WTC11 (cell line): ENCODE data around the gene FGR. TPM values are rescaled to one million over a fixed set of nuclear protein-coding genes. Genes with fewer than 3 reads are reported as not detected.

ENCODE experiments used
- ATAC-seq: fragments of 200-7000 bp; cut with Tn5 transposase; 2 replicates; pipeline ENCODE4 v1.10.0; 2021; ENCODE audit warnings: mild to moderate bottlenecking, moderate library complexity
- CTCF ChIA-PET: fragments of 300-600 bp; sonication (Branson Sonifier 250); formaldehyde crosslinking; loops from one replicate; lab custom pipeline; 2021; ENCODE audit warnings: antibody characterized with exemption; lab: Charles Lee
- POLR2A ChIA-PET: fragments of 350-600 bp; sonication (Branson Sonifier 250); formaldehyde crosslinking; loops from one replicate; lab custom pipeline; 2021; ENCODE audit warnings: antibody characterized with exemption; lab: Charles Lee
- DNase-seq: peaks from one replicate; pipeline ENCODE4 v3.0.0; 2021; ENCODE audit warnings: low spot score
- H3K27ac Mint-ChIP-seq: 2 replicates; pipeline ENCODE4 v1.8.0; 2021; ENCODE audit warnings: mixed read lengths
- H3K27me3 Mint-ChIP-seq: 2 replicates; pipeline ENCODE4 v1.8.0; 2021; ENCODE audit warnings: low read depth, mild to moderate bottlenecking, moderate library complexity, mixed read lengths
- H3K36me3 Mint-ChIP-seq: 2 replicates; pipeline ENCODE4 v1.8.0; 2021; ENCODE audit warnings: mixed read lengths
- H3K4me1 Mint-ChIP-seq: 2 replicates; pipeline ENCODE4 v1.8.0; 2022; ENCODE audit warnings: mixed read lengths
- H3K4me3 Mint-ChIP-seq: 2 replicates; pipeline ENCODE4 v1.8.0; 2021; ENCODE audit warnings: mild to moderate bottlenecking, moderate library complexity, mixed read lengths
- H3K9me3 Mint-ChIP-seq: 2 replicates; pipeline ENCODE4 v1.8.0; 2021; ENCODE audit warnings: mixed read lengths
- CTCF ChIP-seq: fragments of 200-600 bp; IDR thresholded peaks from 2 replicates; pipeline ENCODE4 v1.8.0; 2022; ENCODE audit warnings: antibody characterized with exemption
- E2F5 ChIP-seq: sonication (generic); formaldehyde crosslinking; IDR thresholded peaks from 2 replicates; pipeline ENCODE4 v1.8.1; 2022; ENCODE audit warnings: mild to moderate bottlenecking, moderate library complexity, missing genetic modification reagents
- ERG ChIP-seq: fragments of 250-450 bp; sonication (Bioruptor Pico); IDR thresholded peaks from 2 replicates; pipeline ENCODE4 v1.8.0; 2021; ENCODE audit warnings: mild to moderate bottlenecking
- ETV6 ChIP-seq: sonication (generic); formaldehyde crosslinking; IDR thresholded peaks from 2 replicates; pipeline ENCODE4 v1.8.1; 2022; ENCODE audit warnings: mild to moderate bottlenecking, missing genetic modification reagents
- HMGXB4 ChIP-seq: sonication (generic); formaldehyde crosslinking; IDR thresholded peaks from 2 replicates; pipeline ENCODE4 v1.8.1; 2023; ENCODE audit warnings: mild to moderate bottlenecking, moderate library complexity, missing genetic modification reagents
- MAX ChIP-seq: sonication (generic); formaldehyde crosslinking; IDR thresholded peaks from 2 replicates; pipeline ENCODE4 v1.8.0; 2022; ENCODE audit warnings: mild to moderate bottlenecking, missing genetic modification reagents
- NR1H2 ChIP-seq: sonication (generic); formaldehyde crosslinking; IDR thresholded peaks from 2 replicates; pipeline ENCODE4 v1.9.0; 2021; ENCODE audit warnings: mild to moderate bottlenecking, moderate library complexity, missing genetic modification reagents
- OVOL2 ChIP-seq: fragments of 250-450 bp; sonication (Bioruptor Pico); IDR thresholded peaks from 2 replicates; pipeline ENCODE4 v1.9.0; 2021; ENCODE audit warnings: mild to moderate bottlenecking, borderline replicate concordance
- PREB ChIP-seq: sonication (generic); formaldehyde crosslinking; IDR thresholded peaks from 2 replicates; pipeline ENCODE4 v1.8.1; 2022; ENCODE audit warnings: mild to moderate bottlenecking, missing genetic modification reagents, moderate library complexity, borderline replicate concordance
- SP1 ChIP-seq: sonication (generic); formaldehyde crosslinking; conservative IDR thresholded peaks from 2 replicates; pipeline ENCODE4 v1.8.1; 2022; ENCODE audit warnings: missing genetic modification reagents
- USF1 ChIP-seq: sonication (generic); formaldehyde crosslinking; IDR thresholded peaks from 2 replicates; pipeline ENCODE4 v1.8.0; 2022; ENCODE audit warnings: mild to moderate bottlenecking, missing genetic modification reagents
- ZNF263 ChIP-seq: sonication (generic); formaldehyde crosslinking; IDR thresholded peaks from 2 replicates; pipeline ENCODE4 v1.8.1; 2022; ENCODE audit warnings: low read depth, mild to moderate bottlenecking, moderate library complexity, missing genetic modification reagents
- ZNF423 ChIP-seq: fragments of 250-450 bp; sonication (Bioruptor Pico); IDR thresholded peaks from 2 replicates; pipeline ENCODE4 v2.1.2; 2022; ENCODE audit warnings: mild to moderate bottlenecking, moderate library complexity
- total RNA-seq: library from RNA; stranded (reverse); gene quantifications from 3 replicates; pipeline ENCODE4 v1.2.3, GENCODE V29; 2021

FGR gene
- total RNA-seq, 1 experiment from 2014 or later: 0.77 TPM

- Mint-ChIP-seq H3K27me3 (no peaks in the 10 kb centered on the region), H3K4me1 (peaks cover 88% of the 10 kb centered on the region), H3K27ac (peak overlapping the region; percentile 98), H3K36me3 (no peaks in the 10 kb centered on the region), H3K4me3 (peak overlapping the region; percentile 48), H3K9me3 (no peaks in the 10 kb centered on the region)
- CTCF ChIA-PET: interaction anchor here (0.6 to 16.0 kb wide), 41 partner anchors 7 to 273 kb away, joined by 3 to 489 read pairs (median 5); partner anchors contain the start of genes AHDC1 and WASF2
- POLR2A ChIA-PET: interaction anchor here (0.9 to 1.6 kb wide), 3 partner anchors 13 to 79 kb away, joined by 3 to 5 read pairs (median 5); no protein-coding TSS in a partner anchor
- TF ChIP-seq ETV6 (CRISPR knock-in tag) (0 out of 2 replicates have a peak, but pooled peaks have one; percentile 9), USF1 (CRISPR knock-in tag) (no peak)
- no peak for ATAC-seq
- no peak for DNase-seq
Measured at GRCh38 chr1:27569088-27569460, 65.9 kb downstream of the FGR start.

- CTCF ChIA-PET: interaction anchor here (0.5 to 16.0 kb wide), 45 partner anchors 8 to 272 kb away, joined by 3 to 489 read pairs (median 5); partner anchors contain the start of genes AHDC1 and WASF2
- Mint-ChIP-seq H3K36me3 (no peaks in the 10 kb centered on the region), H3K27ac (peak overlapping the region; percentile 39; the same call in 1 of the 2 replicates), H3K4me1 (peaks cover 88% of the 10 kb centered on the region), H3K9me3 (no peaks in the 10 kb centered on the region), H3K27me3 (no peaks in the 10 kb centered on the region), H3K4me3 (peak overlapping the region; percentile 58)
- POLR2A ChIA-PET: interaction anchor here (0.5 to 1.5 kb wide), 8 partner anchors 11 to 111 kb away, joined by 3 to 5 read pairs (median 3); partner anchors contain the start of gene AHDC1
- peak; percentile 59 for ATAC-seq
- peak; percentile 77; the same call in 1 of the 2 replicates for TF ChIP-seq E2F5
- no peak for TF ChIP-seq NR1H2 (CRISPR knock-in tag)
- TF ChIP-seq ETV6 (CRISPR knock-in tag): 0 out of 2 replicates have a peak, but pooled peaks have one; percentile 12
- 0 out of 2 replicates have a peak, but pooled peaks have one; percentile 16 for TF ChIP-seq ZNF263 (CRISPR knock-in tag)
- TF ChIP-seq SP1 (CRISPR knock-in tag): peak; percentile 90
- 0 out of 2 replicates have a peak, but pooled peaks have one; percentile 34 for TF ChIP-seq ERG (CRISPR knock-in tag)
- TF ChIP-seq HMGXB4: 0 out of 2 replicates have a peak, but pooled peaks have one; percentile 51
- peak; percentile 70 for TF ChIP-seq CTCF
- TF ChIP-seq ZNF423 (CRISPR knock-in tag): peak; percentile 78
- no peak for TF ChIP-seq PREB (CRISPR knock-in tag)
- no peak for TF ChIP-seq OVOL2 (CRISPR knock-in tag)
- peak; percentile 27; the same call in 1 of the 2 replicates for TF ChIP-seq MAX
- DNase-seq: peak; percentile 93
Measured at GRCh38 chr1:27568300-27569087, 66.5 kb downstream of the FGR start.
